Placental pericyte (primary cell): ENCODE results near the gene WDR36. TPM values are rescaled to one million over a fixed set of nuclear protein-coding genes. Genes with fewer than 3 reads are reported as not detected.

Experiments used
- total RNA-seq: library from RNA; depleted of rRNA; stranded (reverse); fragments of >200 nt; gene quantifications from 2 replicates; pipeline ENCODE4 v1.2.3, GENCODE V29; 2012

WDR36 gene
- 51.2 and 93.3 TPM in 2 replicates for total RNA-seq

GRCh38 chr5:111092062-111092853, at the start of gene WDR36:
Gene WDR36 (plus strand): TSS chr5:111092348. CDS start chr5:111092457, 109 bp downstream.

GRCh38 chr5:111071413-111071812, 20.7 kb upstream of the WDR36 start, which contains the start of gene TSLP:
Gene TSLP (plus strand): TSS chr5:111071713. CDS start chr5:111071891, 178 bp downstream.

Other genes with a start within 250 kb of the WDR36 start
- gene TSLP, start 20.6 kb upstream of the WDR36 start, total RNA-seq, result 0.43 and 2.0 TPM in 2 replicates
- 4.2 and 11.9 TPM in 2 replicates for gene CAMK4, start 132.0 kb downstream of the WDR36 start, total RNA-seq